Kidney tubule cell (primary cell): ENCODE results near the gene HDAC10.
A peak's percentile ranks its signal among the peaks of the same experiment; 100 is the strongest.
"Not testable (repeated sequence)": the region's sequence is repeated elsewhere in the genome, so short reads cannot be mapped to it uniquely, and the experiment has no call there.

Experiments
- DNase-seq: peaks from one replicate; pipeline ENCODE4 v3.0.0-alpha.2; 2018; ENCODE audit warnings: low spot score

HDAC10 gene

GRCh38 chr22:50216684-50217520, 34.2 kb downstream of the HDAC10 start:
- DNase-seq, result no peak

GRCh38 chr22:50216055-50216683, 34.9 kb downstream of the HDAC10 start:
- no peak for DNase-seq

GRCh38 chr22:50215297-50216054, 35.6 kb downstream of the HDAC10 start:
- no peak for DNase-seq

DNA sequence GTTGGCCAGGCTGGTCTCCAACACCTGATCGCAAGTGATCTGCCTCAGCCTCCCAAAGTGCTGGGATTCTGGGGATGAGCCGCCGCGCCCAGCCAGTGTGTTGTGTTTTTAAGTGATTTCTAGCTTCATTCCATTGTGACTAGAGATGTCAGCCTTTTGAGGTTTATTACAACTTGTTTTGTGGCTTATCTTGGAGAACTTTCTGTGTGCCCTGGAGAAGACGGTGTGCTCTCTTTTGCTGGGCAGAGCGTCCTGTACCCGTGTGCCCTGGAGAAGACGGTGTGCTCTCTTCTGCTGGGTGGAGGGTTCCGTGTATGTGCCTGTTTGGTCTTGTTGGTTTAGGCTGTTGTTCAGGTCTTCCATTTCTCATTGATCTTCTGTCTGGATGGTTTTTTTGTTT, 37.8 kb downstream of the HDAC10 start:
- no peak for DNase-seq

GRCh38 chr22:50211147-50211546, 39.9 kb downstream of the HDAC10 start:
- DNase-seq, result no peak

DNA sequence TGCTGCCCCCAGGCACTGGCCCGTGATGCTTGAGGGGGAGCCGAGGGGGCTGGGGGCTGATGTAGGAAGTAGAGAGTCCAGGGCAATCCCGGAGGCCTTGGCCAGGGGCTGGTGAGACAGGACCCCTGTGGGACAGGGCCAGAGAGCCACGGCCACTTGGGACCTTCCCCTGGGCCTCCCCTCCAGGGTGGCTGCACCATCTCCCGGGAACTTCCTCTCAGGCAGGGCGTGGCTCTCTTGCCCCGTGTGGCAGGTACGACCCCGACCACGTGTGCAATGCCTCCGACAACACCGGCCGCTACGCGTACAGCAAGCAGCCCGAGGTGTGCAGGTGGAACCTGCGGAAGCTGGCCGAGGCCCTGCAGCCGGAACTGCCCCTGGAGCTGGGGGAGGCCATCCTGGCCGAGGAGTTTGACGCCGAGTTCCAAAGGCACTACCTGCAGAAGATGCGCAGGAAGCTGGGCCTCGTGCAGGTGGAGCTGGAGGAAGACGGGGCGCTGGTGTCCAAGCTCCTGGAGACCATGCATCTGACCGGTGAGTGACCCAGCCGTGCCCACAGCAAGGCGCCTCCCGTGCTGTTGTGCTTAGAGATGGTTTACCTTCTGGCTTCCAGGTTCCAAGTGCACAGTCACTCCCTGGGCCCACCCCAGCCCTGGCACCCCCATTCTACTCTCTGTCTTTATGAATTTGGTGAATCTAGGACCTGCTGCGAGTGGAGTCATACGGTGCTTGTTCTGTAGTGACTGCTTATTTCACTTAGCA, 40.5 kb downstream of the HDAC10 start:
- DNase-seq, result no peak

DNA sequence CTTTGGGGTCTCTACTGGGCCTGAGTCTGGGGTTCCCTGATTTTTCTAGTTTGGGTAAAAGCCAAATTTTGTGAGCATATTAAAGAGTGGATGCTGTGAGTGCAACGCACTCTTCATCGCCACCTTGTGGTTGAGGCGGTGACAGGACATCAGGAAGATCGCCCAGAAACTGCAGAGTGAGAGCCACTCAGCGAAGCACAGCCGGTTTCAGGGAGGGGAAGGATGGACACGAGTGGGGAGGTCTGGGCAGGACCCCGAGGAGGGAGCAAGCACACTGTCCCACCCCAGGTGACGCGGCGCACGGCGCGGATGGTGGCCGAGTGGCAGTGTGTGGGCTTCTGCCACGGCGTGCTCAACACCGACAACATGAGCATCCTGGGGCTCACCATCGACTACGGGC, 41.2 kb downstream of the HDAC10 start:
- DNase-seq, result peak; percentile 59

GRCh38 chr22:50208939-50209892, 41.8 kb downstream of the HDAC10 start:
- no peak for DNase-seq

DNA sequence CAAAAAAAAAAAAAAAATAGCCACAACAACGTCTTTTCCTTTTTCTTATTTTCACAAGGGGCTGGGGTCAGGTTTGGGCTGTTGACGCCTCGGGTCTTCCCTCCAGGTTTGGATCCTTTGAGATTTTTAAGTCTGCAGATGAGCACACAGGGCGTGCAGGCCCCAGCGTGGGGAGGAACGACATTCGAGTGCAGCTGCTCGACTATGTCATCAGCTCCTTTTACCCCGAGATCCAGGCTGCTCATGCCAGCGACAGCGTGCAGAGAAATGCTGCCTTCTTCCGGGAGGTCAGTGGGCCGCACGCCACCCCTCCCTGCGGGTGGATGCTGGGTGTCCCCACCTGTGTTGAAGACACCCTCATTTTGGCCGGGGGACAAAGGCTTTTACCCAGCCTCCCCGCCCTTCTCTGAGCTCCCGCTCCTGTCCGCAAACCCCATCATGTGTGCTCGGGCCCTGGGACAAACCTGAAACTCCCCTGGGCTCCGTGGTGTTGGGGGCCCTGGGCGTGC, 42.6 kb downstream of the HDAC10 start:
- DNase-seq, result no peak

DNA sequence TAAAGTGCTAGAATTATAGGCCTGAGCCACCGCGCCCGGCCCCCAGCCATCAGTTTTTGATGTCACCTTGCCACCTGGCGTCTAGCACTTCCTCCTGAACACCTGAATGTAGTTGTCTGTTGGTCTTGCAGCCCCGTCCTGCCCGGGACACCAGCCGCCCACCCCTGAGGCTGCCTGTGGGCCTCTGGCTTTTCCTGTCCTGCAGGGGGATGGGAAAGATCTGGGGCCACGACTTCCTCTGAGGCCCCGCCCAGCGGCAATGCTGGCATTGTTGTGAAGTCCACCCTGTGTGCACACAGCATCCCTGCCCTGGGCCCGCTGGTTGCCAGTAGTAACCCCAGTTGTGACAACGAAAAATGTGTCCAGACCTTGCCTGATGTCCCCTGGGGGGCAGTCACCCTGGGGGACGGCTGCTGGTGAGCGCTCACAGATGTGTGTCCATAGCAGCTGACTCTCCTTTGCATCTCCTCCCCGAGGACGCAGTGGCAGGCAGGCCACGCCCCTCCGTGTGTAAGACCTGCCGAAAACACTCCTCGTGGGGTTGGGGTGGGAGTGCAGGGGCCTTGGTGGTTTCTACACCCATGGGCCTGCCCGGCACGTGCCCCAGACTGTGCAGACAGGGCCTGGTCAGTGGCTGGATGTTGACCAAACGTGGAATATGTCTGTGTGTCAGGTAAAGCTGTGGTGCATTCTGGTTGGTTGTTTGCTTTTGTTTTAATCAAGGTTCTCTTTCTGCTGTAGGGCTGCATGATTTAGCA, 43.5 kb downstream of the HDAC10 start:
- DNase-seq, result no peak

GRCh38 chr22:50206599-50206998, 44.5 kb downstream of the HDAC10 start:
- peak; percentile 28 for DNase-seq

GRCh38 chr22:50205781-50206569, 45.1 kb downstream of the HDAC10 start:
- no peak for DNase-seq

DNA sequence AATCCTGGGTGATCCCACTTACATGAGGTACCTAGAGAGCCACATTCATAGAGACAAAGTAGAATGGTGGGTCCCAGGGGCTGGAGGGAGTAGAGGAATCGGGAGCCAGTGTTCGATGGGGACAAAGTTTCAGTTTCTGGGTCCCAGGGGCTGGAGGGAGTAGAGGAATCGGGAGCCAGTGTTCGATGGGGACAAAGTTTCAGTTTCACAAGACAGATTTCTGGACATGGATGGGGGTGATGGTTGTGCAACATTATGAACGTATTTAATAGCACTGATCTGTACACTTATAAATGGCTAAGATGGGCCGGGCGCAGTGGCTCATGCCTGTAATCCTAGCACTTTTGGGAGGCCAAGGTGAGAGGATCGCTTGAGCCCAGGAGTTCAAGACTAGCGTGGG, 46.1 kb downstream of the HDAC10 start:
- not testable (repeated sequence) for DNase-seq

- no peak for DNase-seq
These were observed 46.5 kb downstream of the HDAC10 start for GRCh38 chr22:50204571-50204970.

GRCh38 chr22:50203288-50203687, 47.8 kb downstream of the HDAC10 start:
- DNase-seq, result no peak

- peak; percentile 24 for DNase-seq
These were observed 48.9 kb downstream of the HDAC10 start for GRCh38 chr22:50202130-50202666.

- no peak for DNase-seq
These were observed 49.6 kb downstream of the HDAC10 start for GRCh38 chr22:50201191-50202129.
